HCT116 (cell line): ENCODE data around the gene ESPNL. TPM values are rescaled to one million over a fixed set of nuclear protein-coding genes. Genes with fewer than 3 reads are reported as not detected.

Experiments used
- ATAC-seq: fragments of 200-7000 bp; cut with Tn5 transposase; 2 replicates; pipeline ENCODE4 v1.9.1; 2020; ENCODE audit warnings: mild to moderate bottlenecking, moderate library complexity
- BruUV-seq: library from RNA; stranded (reverse); fragments of 400-500 nt; replicated peaks from 2 replicates; lab custom pipeline; 2021; lab: Mats Ljungman, UMichigan
- CTCF ChIA-PET: fragments of 300-600 bp; sonication (Branson Sonifier 250); formaldehyde crosslinking; loops from one replicate; lab custom pipeline; 2021; ENCODE audit warnings: antibody characterized with exemption; lab: Charles Lee
- POLR2A ChIA-PET: fragments of 300-600, 350-600 bp; sonication (Branson Sonifier 250); formaldehyde crosslinking; loops from one replicate; lab custom pipeline; 2021; ENCODE audit warnings: antibody characterized with exemption; lab: Charles Lee
- RAD21 ChIA-PET, 2 experiments: fragments of 300-600 bp; sonication (Branson Sonifier 250); formaldehyde crosslinking; loops; one replicate each; lab custom pipeline; 2023; ENCODE audit warnings: low total read pairs in 2 of 2; ENCODE audit not compliant: uncharacterized antibody in 2 of 2, unreplicated experiment in 2 of 2, low non-redundant PET in 1 of 2; lab: Charles Lee
- DNase-seq: peaks from one replicate; pipeline ENCODE4 v3.0.0-alpha.2; 2010; ENCODE audit warnings: low read depth, low spot score
- H2AFZ ChIP-seq: fragments of 200-600 bp; shearing (Covaris generic), sonication (generic); 2 replicates; pipeline ENCODE4 v1.6.1; 2017; ENCODE audit warnings: low read depth, mixed run types, mixed read lengths, antibody characterized with exemption, low read length; ENCODE audit not compliant: poor library complexity, severe bottlenecking
- H3K27ac ChIP-seq: 2 replicates; pipeline ENCODE4 v1.5.1; 2012; ENCODE audit warnings: low read depth, low read length
- H3K27me3 ChIP-seq: fragments of 200-600 bp; sonication (generic); 2 replicates; pipeline ENCODE4 v1.6.1; 2016; ENCODE audit warnings: mixed run types, low read length, mixed read lengths; ENCODE audit not compliant: insufficient read depth
- H3K36me3 ChIP-seq, 2 experiments: fragments of 200-500 bp in 1 of 2; fragments of 200-600 bp in 1 of 2; sonication (Bioruptor generic) in 1 of 2; sonication (generic) in 1 of 2; 2 replicates each; pipeline versions ENCODE4 v1.5.1 to v1.6.1; 2014 to 2016; ENCODE audit warnings: low read length in 2 of 2, inconsistent platforms in 1 of 2, mixed read lengths in 1 of 2, mixed run types in 1 of 2; ENCODE audit not compliant: insufficient read depth in 2 of 2, control insufficient read depth in 1 of 2
- H3K4me1 ChIP-seq, 2 experiments: fragments of 200-600 bp in 1 of 2; sonication (generic) in 1 of 2; 2 replicates each; pipeline versions ENCODE4 v1.5.1 to v1.6.1; 2012 to 2017; ENCODE audit warnings: low read length in 2 of 2, inconsistent platforms in 1 of 2, mild to moderate bottlenecking in 1 of 2, mixed read lengths in 1 of 2, mixed run types in 1 of 2, moderate library complexity in 1 of 2; ENCODE audit not compliant: insufficient read depth in 2 of 2, control insufficient read depth in 1 of 2
- H3K4me2 ChIP-seq: fragments of 200-600 bp; sonication (generic); 2 replicates; pipeline ENCODE4 v1.6.1; 2017; ENCODE audit warnings: mixed run types, low read length, mixed read lengths
- H3K4me3 ChIP-seq, 2 experiments: fragments of 200-600 bp in 1 of 2; sonication (generic) in 1 of 2; replicated peaks in 1 of 2; 2 replicates each; pipeline ENCODE4 v1.5.1; 2011 to 2016; ENCODE audit warnings: low read length in 2 of 2, control low read depth in 1 of 2, low read depth in 1 of 2, mild to moderate bottlenecking in 1 of 2, mixed read lengths in 1 of 2, mixed run types in 1 of 2
- H3K79me2 ChIP-seq: fragments of 200-600 bp; sonication (generic); 2 replicates; pipeline ENCODE4 v1.6.1; 2017; ENCODE audit warnings: mild to moderate bottlenecking, mixed run types, low read length, moderate library complexity, mixed read lengths; ENCODE audit not compliant: insufficient read depth
- H3K9ac ChIP-seq: fragments of 200-600 bp; sonication (generic); 2 replicates; pipeline ENCODE4 v1.6.1; 2016; ENCODE audit warnings: low read length, mixed read lengths
- H3K9me2 ChIP-seq: fragments of 200-600 bp; sonication (generic), shearing (Covaris generic); 2 replicates; pipeline ENCODE4 v1.6.1; 2017; ENCODE audit warnings: mixed run types, mild to moderate bottlenecking, moderate library complexity; ENCODE audit not compliant: insufficient read depth
- H3K9me3 ChIP-seq, 2 experiments: fragments of 200-500 bp in 1 of 2; fragments of 200-600 bp in 1 of 2; sonication (Bioruptor generic) in 1 of 2; sonication (generic) in 1 of 2; 2 replicates each; pipeline ENCODE4 v1.6.1; 2014 to 2017; ENCODE audit warnings: low read length in 2 of 2, mixed read lengths in 2 of 2, inconsistent platforms in 1 of 2, low read depth in 1 of 2, mild to moderate bottlenecking in 1 of 2, mixed run types in 1 of 2, moderate library complexity in 1 of 2; ENCODE audit not compliant: control insufficient read depth in 1 of 2, insufficient read depth in 1 of 2
- H4K20me1 ChIP-seq: fragments of 200-600 bp; sonication (generic), shearing (Covaris generic); 2 replicates; pipeline ENCODE4 v1.6.1; 2017; ENCODE audit warnings: mixed run types, mild to moderate bottlenecking, moderate library complexity; ENCODE audit not compliant: insufficient read depth
- CEBPB ChIP-seq: IDR thresholded peaks from 2 replicates; pipeline ENCODE4 v1.6.1; 2012; ENCODE audit warnings: low read depth
- EGR1 ChIP-seq: IDR thresholded peaks from 2 replicates; pipeline ENCODE4 v1.6.1; 2012; ENCODE audit warnings: low read depth
- EZH2phosphoT487 ChIP-seq: fragments of 200-600 bp; IDR thresholded peaks from 2 replicates; pipeline ENCODE4 v1.6.1; 2018; ENCODE audit warnings: antibody characterized with exemption, borderline replicate concordance
- JUND ChIP-seq: IDR thresholded peaks from 2 replicates; pipeline ENCODE4 v1.6.1; 2012
- SIN3A ChIP-seq: IDR thresholded peaks from 2 replicates; pipeline ENCODE4 v1.6.1; 2012; ENCODE audit warnings: low read depth
- SP1 ChIP-seq: IDR thresholded peaks from 2 replicates; pipeline ENCODE4 v1.6.1; 2012; ENCODE audit warnings: low read depth
- SRF ChIP-seq: IDR thresholded peaks from 2 replicates; pipeline ENCODE4 v1.6.1; 2012; ENCODE audit warnings: low read depth
- YY1 ChIP-seq: IDR thresholded peaks from 2 replicates; pipeline ENCODE4 v1.6.1; 2011; ENCODE audit warnings: low read length, low read depth, moderate library complexity, mild to moderate bottlenecking; ENCODE audit not compliant: insufficient replicate concordance; ENCODE audit errors: extremely low read depth
- ZBTB33 ChIP-seq: IDR thresholded peaks from 2 replicates; pipeline ENCODE4 v1.6.1; 2011; ENCODE audit warnings: mild to moderate bottlenecking, low read length, moderate library complexity; ENCODE audit not compliant: insufficient replicate concordance; ENCODE audit errors: extremely low read depth
- intact Hi-C: fragments of 100-400 bp; cut with micrococcal nuclease; formaldehyde crosslinking; loops from 2 replicates; pipeline ENCODE4 v1.10.0; 2022
- total RNA-seq: library from RNA; stranded (reverse); gene quantifications from one replicate; pipeline ENCODE4 v1.2.1, GENCODE V29; 2021; ENCODE audit not compliant: unreplicated experiment

ESPNL gene
- total RNA-seq, 1 experiment from 2014 or later, result 0.22 TPM

DNA sequence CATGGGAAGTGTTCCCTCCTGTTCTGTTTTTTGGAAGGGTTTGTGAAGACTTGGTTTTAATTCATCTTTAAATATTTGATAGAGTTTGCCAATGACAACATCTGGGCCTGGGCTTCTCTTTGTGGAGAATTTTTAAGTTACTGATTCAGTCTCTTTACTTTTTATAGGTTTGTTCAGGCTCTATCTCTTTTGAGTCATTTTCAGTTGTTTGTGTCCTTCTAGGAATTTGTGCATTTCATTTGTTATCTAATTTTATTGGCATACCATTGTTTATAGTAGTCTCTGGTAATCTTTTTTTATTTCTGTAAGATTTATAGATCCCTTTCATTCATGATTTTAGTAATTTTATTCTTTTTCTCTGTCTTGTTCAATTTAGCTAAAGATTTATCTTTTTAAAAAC is 24.7 kb upstream of the ESPNL start:
- no peaks in the 10 kb centered on the region for H3K27me3 ChIP-seq
- intact Hi-C loops, result no loop called here
- ChIA-PET POLR2A (no interaction called here), CTCF (no interaction called here), RAD21 (no interaction called here)
- H3K4me3 ChIP-seq, result no peak overlapping the region
- no peak overlapping the region for H3K27ac ChIP-seq
- H3K9me2 ChIP-seq, result no peaks in the 10 kb centered on the region
- no peak overlapping the region for H3K9ac ChIP-seq
- ATAC-seq (no peak), DNase-seq (no peak)
- peaks cover 34% of the 10 kb centered on the region for H3K79me2 ChIP-seq
- H4K20me1 ChIP-seq, result no peaks in the 10 kb centered on the region
- no peak overlapping the region for H2AFZ ChIP-seq
- TF ChIP-seq EZH2phosphoT487 (no peak), SRF (no peak), SP1 (no peak), SIN3A (no peak)
- no peaks in the 10 kb centered on the region for H3K9me3 ChIP-seq
- BruUV-seq, result no TSS peak
- H3K4me2 ChIP-seq, result no peak overlapping the region
- H3K4me1 ChIP-seq, result no peaks in the 10 kb centered on the region
- H3K36me3 ChIP-seq, result peaks cover 2 to 10% of the 10 kb centered on the region in 2 experiments; a peak in 2 of 4 replicates

GRCh38 chr2:238077292-238077691 is 22.8 kb upstream of the ESPNL start:
- Histone ChIP-seq H2AFZ (no peak overlapping the region), H3K27ac (no peak overlapping the region), H3K36me3 (peaks cover 2 to 16% of the 10 kb centered on the region in 2 experiments; a peak in 3 of 4 replicates), H3K9ac (no peak overlapping the region), H3K4me3 (no peak overlapping the region), H3K79me2 (peaks cover 35% of the 10 kb centered on the region), H3K4me2 (no peak overlapping the region), H3K9me2 (no peaks in the 10 kb centered on the region), H3K9me3 (no peaks in the 10 kb centered on the region), H3K4me1 (no peaks in the 10 kb centered on the region), H4K20me1 (no peaks in the 10 kb centered on the region), H3K27me3 (no peaks in the 10 kb centered on the region)
- DNase-seq, result no peak
- ChIA-PET POLR2A (no interaction called here), RAD21 (no interaction called here), CTCF (no interaction called here)
- intact Hi-C loops, result no loop called here
- ATAC-seq, result no peak
- BruUV-seq, result no TSS peak
- TF ChIP-seq ZBTB33 (no peak), CEBPB (peak; percentile 55), SIN3A (no peak), YY1 (no peak), EGR1 (no peak), JUND (no peak)
- TF ChIP-seq, all 23 proteins: peak for 1
